Endodermal cell (in vitro differentiated cells): ENCODE measurements around the gene CDH20. TPM values are rescaled to one million over a fixed set of nuclear protein-coding genes. Genes with fewer than 3 reads are reported as not detected.
A peak's percentile ranks its signal among the peaks of the same experiment; 100 is the strongest.

ENCODE experiments used
- DNase-seq: peaks from one replicate; pipeline ENCODE4 v3.0.0-alpha.2; 2017
- H3K27ac ChIP-seq: 2 replicates; pipeline ENCODE4 v1.5.1; 2013; ENCODE audit warnings: mild to moderate bottlenecking, low read depth, low read length, moderate library complexity
- H3K27me3 ChIP-seq: 2 replicates; pipeline ENCODE4 v1.6.1; 2013; ENCODE audit warnings: mild to moderate bottlenecking, low read length, moderate library complexity; ENCODE audit not compliant: insufficient read depth, control insufficient read depth, poor library complexity, severe bottlenecking
- H3K36me3 ChIP-seq: 2 replicates; pipeline ENCODE4 v1.7.0; 2013; ENCODE audit warnings: mild to moderate bottlenecking, low read length, moderate library complexity; ENCODE audit not compliant: control insufficient read depth, insufficient read depth
- H3K4me1 ChIP-seq: one replicate; pipeline ENCODE4 v1.7.0; 2013; ENCODE audit warnings: low read length; ENCODE audit not compliant: control insufficient read depth, insufficient read depth
- H3K4me3 ChIP-seq: 2 replicates; pipeline ENCODE4 v1.5.1; 2013; ENCODE audit warnings: mild to moderate bottlenecking, low read length, moderate library complexity
- H3K9ac ChIP-seq: 2 replicates; pipeline ENCODE4 v1.6.1; 2013; ENCODE audit warnings: mild to moderate bottlenecking, low read length, moderate library complexity; ENCODE audit not compliant: poor library complexity, severe bottlenecking; ENCODE audit errors: extremely low read depth
- H3K9me3 ChIP-seq: 2 replicates; pipeline ENCODE4 v1.6.1; 2013; ENCODE audit warnings: mild to moderate bottlenecking, low read length, moderate library complexity; ENCODE audit not compliant: control insufficient read depth
- H3K27ac Mint-ChIP-seq: 2 replicates; pipeline ENCODE4 v1.8.0; 2020; ENCODE audit warnings: mixed read lengths
- H3K27me3 Mint-ChIP-seq: 2 replicates; pipeline ENCODE4 v1.8.0; 2021; ENCODE audit warnings: mild to moderate bottlenecking, mixed read lengths; ENCODE audit not compliant: insufficient read depth
- H3K36me3 Mint-ChIP-seq: 2 replicates; pipeline ENCODE4 v1.8.0; 2020; ENCODE audit warnings: low read depth, mixed read lengths
- H3K4me1 Mint-ChIP-seq: 2 replicates; pipeline ENCODE4 v1.8.0; 2020; ENCODE audit warnings: mixed read lengths
- H3K4me3 Mint-ChIP-seq: 2 replicates; pipeline ENCODE4 v1.8.0; 2020; ENCODE audit warnings: mild to moderate bottlenecking, moderate library complexity, mixed read lengths
- H3K9me3 Mint-ChIP-seq: 2 replicates; pipeline ENCODE4 v1.8.0; 2020; ENCODE audit warnings: mild to moderate bottlenecking, mixed read lengths
- WGBS, 2 experiments: methylation state at CpG; one replicate each; pipeline versions ENCODE4 v1.1.5 to v1.1.7; 2013; ENCODE audit warnings: missing lambda C conversion rate in 2 of 2, mixed read lengths in 1 of 2; ENCODE audit not compliant: insufficient coverage in 1 of 2, insufficient read length in 1 of 2; 5-methylcytosine and 5-hydroxymethylcytosine counted together
- total RNA-seq, 2 donors: library from RNA; stranded (reverse); fragmentation: NEBNext Ultra II Directional in 1 of 2; extraction: Animal tissue kit (Norgen Biotek cat#: 25700) in 1 of 2; gene quantifications; 2 replicates in 1 of 2; 3 replicates in 1 of 2; pipeline ENCODE4 v1.2.1, GENCODE V29; 2021
- TF ChIP-seq, protein P1 (sequence below): fragments of 200-600 bp; sonication (generic); conservative IDR thresholded peaks from 2 replicates; pipeline ENCODE4 v1.5.0; 2021; ENCODE audit warnings: antibody characterized with exemption, mild to moderate bottlenecking

CDH20 gene
- total RNA-seq, 2 donors from 2014 or later = 0.11 to 0.75 TPM

DNA sequence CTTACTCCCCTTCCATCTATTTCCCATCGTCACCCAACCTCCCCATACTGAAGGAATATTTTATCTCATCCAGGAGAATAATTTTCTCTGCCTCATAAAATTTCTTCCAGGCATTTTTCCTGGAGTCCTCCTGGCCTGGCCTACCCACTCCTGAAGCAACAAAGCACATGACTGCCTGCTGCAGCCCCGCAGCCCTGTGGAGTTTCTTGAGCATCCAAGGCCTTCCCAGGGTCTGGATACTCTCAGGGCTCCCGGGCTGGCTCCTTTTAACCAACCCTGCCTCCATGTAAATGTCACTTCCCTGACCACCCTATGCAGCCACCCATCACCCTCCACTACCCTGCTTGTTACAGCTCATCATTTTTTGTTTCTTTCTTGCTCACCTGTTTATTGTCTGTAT, 64.0 kb downstream of the CDH20 start:
- Histone ChIP-seq H3K4me3 (no peak overlapping the region), H3K27ac (no peak overlapping the region), H3K36me3 (no peaks in the 10 kb centered on the region), H3K9ac (no peak overlapping the region), H3K9me3 (no peaks in the 10 kb centered on the region), H3K27me3 (no peaks in the 10 kb centered on the region), H3K4me1 (no peaks in the 10 kb centered on the region)
- H3K27ac Mint-ChIP-seq = no peak overlapping the region
- TF ChIP-seq, protein P1, sequence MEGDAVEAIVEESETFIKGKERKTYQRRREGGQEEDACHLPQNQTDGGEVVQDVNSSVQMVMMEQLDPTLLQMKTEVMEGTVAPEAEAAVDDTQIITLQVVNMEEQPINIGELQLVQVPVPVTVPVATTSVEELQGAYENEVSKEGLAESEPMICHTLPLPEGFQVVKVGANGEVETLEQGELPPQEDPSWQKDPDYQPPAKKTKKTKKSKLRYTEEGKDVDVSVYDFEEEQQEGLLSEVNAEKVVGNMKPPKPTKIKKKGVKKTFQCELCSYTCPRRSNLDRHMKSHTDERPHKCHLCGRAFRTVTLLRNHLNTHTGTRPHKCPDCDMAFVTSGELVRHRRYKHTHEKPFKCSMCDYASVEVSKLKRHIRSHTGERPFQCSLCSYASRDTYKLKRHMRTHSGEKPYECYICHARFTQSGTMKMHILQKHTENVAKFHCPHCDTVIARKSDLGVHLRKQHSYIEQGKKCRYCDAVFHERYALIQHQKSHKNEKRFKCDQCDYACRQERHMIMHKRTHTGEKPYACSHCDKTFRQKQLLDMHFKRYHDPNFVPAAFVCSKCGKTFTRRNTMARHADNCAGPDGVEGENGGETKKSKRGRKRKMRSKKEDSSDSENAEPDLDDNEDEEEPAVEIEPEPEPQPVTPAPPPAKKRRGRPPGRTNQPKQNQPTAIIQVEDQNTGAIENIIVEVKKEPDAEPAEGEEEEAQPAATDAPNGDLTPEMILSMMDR = no peak
- H3K36me3 Mint-ChIP-seq = no peaks in the 10 kb centered on the region
- no peak for DNase-seq
- H3K4me3 Mint-ChIP-seq = no peak overlapping the region
- H3K4me1 Mint-ChIP-seq = no peaks in the 10 kb centered on the region
- H3K27me3 Mint-ChIP-seq = no peaks in the 10 kb centered on the region
- WGBS, 2 experiments = 88 to 100% methylated on average over 1 to 3 of the region's 3 CpGs
- H3K9me3 Mint-ChIP-seq = no peaks in the 10 kb centered on the region

DNA sequence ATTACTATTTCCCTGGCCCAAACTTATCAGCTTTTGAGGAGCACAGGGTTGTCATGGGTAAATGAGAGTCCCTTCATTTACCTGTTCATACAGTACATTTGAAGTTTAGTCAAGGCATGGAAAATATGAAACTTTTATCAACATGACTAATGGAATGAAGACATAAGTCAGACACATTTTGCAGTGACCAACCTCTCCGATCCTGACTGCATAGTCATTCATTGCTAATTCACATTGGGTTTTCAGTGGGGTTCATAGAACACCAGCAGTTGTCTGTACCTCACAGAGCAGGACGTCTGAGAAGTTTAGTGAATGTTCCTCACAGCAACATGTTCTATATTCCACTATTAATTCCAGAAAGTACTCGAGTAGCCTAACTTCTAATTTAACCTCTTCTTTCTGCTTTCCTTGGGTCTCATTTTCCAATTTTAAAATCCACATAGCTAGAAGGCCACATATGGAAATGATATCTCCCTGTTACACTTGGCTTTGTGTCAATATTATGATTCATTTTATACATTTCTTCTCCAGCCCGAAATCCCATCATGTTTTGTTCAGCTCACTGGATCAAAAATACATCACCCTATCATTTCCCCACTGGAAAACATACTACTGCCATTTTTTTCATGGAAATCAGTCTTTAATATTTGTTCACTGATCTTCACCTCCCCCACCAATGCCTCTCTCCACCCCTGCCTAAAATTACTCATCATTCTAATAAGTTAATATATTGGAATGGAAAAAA, 65.9 kb downstream of the CDH20 start:
- no peak for DNase-seq

GRCh38 chr18:61400016-61400635, 66.9 kb downstream of the CDH20 start:
- H3K4me1 ChIP-seq = no peaks in the 10 kb centered on the region
- no peak for DNase-seq
- TF ChIP-seq, protein P1 = no peak
- H3K9me3 ChIP-seq = no peaks in the 10 kb centered on the region
- no peaks in the 10 kb centered on the region for H3K9me3 Mint-ChIP-seq
- peak overlapping the region; percentile 25 for H3K4me3 ChIP-seq
- no peaks in the 10 kb centered on the region for H3K36me3 Mint-ChIP-seq
- H3K4me1 Mint-ChIP-seq = no peaks in the 10 kb centered on the region
- no peaks in the 10 kb centered on the region for H3K27me3 Mint-ChIP-seq
- no peak overlapping the region for H3K9ac ChIP-seq
- H3K27me3 ChIP-seq = no peaks in the 10 kb centered on the region
- H3K36me3 ChIP-seq = no peaks in the 10 kb centered on the region
- no peak overlapping the region for H3K4me3 Mint-ChIP-seq
- 86% methylated on average over 3 of the region's 3 CpGs; no CpG with 5 or more reads in 1 of the 2 experiments for WGBS, 2 experiments
- H3K27ac ChIP-seq = peak overlapping the region; percentile 97
- H3K27ac Mint-ChIP-seq = no peak overlapping the region

More for the DNA sequence above, 65.9 kb downstream of the CDH20 start:
- Mint-ChIP-seq H3K4me1 (no peaks in the 10 kb centered on the region), H3K36me3 (no peaks in the 10 kb centered on the region), H3K9me3 (no peaks in the 10 kb centered on the region), H3K4me3 (no peak overlapping the region), H3K27me3 (no peaks in the 10 kb centered on the region), H3K27ac (no peak overlapping the region)
- Histone ChIP-seq H3K9me3 (no peaks in the 10 kb centered on the region), H3K27ac (peak overlapping the region; percentile 97), H3K9ac (no peak overlapping the region), H3K27me3 (no peaks in the 10 kb centered on the region), H3K4me3 (no peak overlapping the region), H3K4me1 (no peaks in the 10 kb centered on the region), H3K36me3 (no peaks in the 10 kb centered on the region)
- WGBS, 2 experiments = 92 to 97% methylated on average over 4 of the region's 4 CpGs
- TF ChIP-seq, protein P1 = no peak
